MV-4-11 (cell line): ENCODE data around the gene PGBD5.

ENCODE experiments used
- DNase-seq: peaks from one replicate; lab custom pipeline; 2025; lab: John Stamatoyannopoulos, UW

PGBD5 gene

GRCh38 chr1:230375147-230375546 is 51.0 kb downstream of the PGBD5 start:
- DNase-seq: no peak

- no peak for DNase-seq
These were observed 54.0 kb downstream of the PGBD5 start for GRCh38 chr1:230371923-230372703.

- no peak for DNase-seq
These were observed 56.0 kb downstream of the PGBD5 start for GRCh38 chr1:230370109-230370508.

- DNase-seq: peak; percentile 15
These were observed 57.3 kb downstream of the PGBD5 start for GRCh38 chr1:230368871-230369270.

GRCh38 chr1:230368363-230368762 is 57.8 kb downstream of the PGBD5 start:
- no peak for DNase-seq

DNA sequence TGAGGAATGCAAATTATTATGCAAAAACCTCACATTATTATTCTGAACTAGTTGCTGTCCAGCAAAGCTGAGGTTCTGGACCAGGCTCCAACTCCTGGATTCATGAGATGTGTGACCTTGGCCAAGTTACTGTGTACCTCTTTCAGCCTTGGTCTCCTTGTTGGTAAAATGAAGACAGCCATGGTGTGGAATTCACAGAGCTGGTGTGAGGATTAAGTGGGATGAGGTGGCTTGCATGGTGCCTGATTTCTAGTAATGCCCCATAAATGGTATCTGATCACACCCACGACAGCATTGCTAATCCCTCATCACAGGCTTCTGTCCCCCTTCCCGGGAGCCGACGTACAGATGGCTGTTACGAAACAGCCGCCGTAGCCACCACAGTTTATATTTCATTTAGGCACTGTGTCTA is 59.6 kb downstream of the PGBD5 start:
- DNase-seq: no peak

GRCh38 chr1:230365723-230366307 is 60.3 kb downstream of the PGBD5 start:
- DNase-seq: no peak

GRCh38 chr1:230362949-230363348 is 63.2 kb downstream of the PGBD5 start:
- no peak for DNase-seq

- no peak for DNase-seq
These were observed 64.2 kb downstream of the PGBD5 start for GRCh38 chr1:230361941-230362340.

DNA sequence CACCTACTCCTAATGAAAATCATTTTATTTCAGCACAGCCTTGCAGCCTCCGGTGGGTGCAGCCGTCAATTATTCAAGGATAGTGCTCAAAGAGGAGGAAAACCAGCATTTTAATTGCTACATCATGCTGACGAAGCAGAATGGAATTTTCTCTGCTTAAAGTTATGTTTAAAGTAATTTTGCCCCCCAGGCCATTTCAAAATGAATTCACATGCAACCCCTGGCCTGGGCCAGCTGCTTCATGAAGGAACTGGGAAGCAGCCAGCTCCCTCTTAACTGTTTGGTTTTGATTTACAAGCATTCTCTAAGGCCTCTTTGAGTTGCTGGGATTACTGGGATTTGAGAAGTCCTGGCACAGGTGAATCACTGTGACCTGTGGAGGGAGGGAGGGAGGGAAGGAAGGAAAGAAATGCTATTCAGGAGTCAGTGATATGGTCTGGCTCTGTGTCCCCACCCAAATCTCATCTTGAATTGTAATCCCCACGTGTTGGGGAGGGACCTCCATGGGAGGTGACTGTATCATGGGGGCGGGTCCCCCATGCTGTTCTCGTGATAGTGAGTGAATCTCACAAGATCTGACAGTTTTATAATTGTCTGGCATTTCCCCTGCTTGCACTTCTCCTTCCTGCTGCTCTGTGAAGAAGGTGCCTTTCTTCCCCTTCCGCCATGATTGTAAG is 66.0 kb downstream of the PGBD5 start:
- no peak for DNase-seq

DNA sequence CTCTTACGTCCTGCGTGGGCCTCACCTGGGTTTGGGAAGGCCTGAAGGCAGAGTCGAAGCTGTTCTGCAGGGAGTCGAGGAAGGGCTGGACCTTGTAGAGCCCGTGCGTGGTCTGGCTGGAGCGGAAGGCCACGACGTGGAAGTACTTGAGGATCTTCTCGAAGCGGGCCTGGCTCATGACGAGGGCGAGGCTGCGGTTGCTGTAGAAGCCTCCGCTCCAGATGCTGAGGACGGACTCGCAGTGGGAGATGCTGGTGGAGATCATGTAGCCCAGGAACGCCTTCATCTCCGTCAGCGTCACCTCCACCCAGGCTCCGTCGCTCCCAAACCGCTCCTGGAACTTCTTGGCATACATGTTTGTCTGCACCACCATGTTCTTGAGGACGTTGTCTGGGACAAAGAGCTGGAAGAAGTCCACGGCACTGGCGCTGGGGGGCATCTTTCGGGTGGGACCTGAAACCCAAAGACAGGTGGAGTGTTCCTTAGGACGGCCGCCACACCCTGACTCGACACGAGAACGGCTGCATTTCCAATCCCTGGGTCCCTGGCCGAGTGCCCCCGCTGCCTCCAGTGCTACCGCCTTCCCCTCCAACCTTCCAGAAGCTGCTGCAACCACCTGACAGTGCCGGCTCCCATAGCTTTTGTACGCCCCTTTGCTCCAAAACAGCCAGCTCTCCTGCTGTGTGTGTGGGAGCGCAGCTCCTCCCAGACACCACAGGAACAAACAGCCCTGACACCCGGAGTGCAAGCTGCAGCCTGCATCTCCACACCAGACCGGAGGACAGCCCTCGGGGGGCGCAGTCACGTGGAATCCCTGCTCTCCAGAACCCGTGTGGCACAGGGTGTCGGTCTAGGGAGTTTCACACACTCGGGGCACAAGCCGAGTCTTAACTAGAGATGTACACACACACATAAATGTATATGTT is 69.0 kb downstream of the PGBD5 start:
- DNase-seq: no peak

DNA sequence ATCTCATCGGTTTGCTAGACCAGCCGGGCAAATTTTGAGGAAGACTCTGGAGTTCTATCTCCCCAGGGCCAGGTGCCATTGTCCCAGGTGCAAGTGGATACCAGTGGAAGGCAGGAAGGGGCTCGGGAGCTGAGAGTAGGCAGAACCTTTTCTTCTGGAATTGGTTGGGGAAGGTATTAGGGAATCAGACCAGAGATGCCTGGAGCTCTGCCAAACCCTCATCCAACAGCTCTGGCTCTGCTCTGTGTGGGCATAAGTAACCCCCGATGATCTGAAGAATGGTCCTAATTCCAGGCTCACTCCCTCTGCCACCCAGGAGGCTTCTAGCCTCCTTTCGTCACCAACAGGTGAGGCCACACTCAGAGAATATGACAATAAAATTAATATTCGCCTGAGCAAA is 69.9 kb downstream of the PGBD5 start:
- DNase-seq: no peak

- DNase-seq: no peak
These were observed 70.5 kb downstream of the PGBD5 start for GRCh38 chr1:230355594-230355993.

DNA sequence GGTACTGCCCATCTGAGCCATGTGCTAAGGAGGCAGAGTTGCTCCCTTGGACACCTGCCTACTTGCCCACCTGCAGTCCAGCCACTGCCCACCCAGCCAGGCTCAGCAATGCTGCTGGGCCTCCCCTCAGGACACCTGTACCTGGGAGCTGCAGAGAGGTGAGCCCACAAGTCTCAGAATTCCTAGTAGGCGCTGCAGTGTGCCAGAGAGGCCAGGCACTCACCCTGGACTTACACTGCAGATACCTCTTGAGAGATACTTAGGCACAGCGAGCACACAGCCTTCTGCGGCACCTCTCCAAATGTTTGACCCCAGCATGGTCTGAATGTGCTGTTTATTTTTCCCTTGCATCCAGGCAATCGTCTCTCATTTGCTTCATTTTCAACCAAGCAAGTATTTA is 71.0 kb downstream of the PGBD5 start:
- DNase-seq: no peak

DNA sequence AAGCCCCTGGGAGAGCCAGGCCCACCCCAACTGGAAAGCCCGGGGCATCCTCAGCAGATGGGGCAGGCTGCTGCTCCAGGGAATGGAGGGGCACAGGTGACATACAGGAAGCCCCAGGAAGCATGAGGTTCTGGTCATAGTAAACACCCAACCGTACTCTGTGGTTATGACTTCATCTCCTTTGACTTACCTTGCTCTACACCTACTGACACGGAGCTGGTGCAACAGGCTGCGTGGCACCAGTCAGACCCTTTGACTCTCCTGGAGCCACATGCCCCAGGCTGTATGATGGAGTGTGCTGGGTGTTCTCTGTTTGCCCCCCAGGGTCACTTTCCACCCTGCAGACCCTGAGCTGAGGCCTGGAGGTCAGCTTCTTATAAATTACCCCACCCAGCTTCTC is 72.1 kb downstream of the PGBD5 start:
- no peak for DNase-seq

- no peak for DNase-seq
These were observed 73.6 kb downstream of the PGBD5 start for GRCh38 chr1:230352537-230352936.

GRCh38 chr1:230351983-230352382 is 74.1 kb downstream of the PGBD5 start:
- DNase-seq: no peak

DNA sequence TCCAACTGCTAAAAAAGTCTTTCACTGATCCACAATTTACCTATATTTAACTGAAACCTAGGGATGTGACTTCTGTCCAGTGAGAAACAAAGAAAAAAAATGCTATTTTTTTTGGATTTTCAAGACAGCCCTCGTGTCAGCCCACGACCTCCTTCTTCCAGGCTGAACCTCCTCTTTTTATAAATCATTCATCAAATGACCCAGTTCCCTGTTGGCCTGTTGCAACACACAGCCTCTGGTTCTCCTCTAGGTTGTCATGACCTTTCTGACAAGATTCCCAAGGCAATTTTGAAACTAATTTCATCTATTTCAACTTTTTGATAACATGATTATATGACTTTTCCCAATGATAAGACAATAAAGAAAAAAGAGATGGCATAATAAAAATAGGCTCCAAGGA is 74.6 kb downstream of the PGBD5 start:
- DNase-seq: no peak

DNA sequence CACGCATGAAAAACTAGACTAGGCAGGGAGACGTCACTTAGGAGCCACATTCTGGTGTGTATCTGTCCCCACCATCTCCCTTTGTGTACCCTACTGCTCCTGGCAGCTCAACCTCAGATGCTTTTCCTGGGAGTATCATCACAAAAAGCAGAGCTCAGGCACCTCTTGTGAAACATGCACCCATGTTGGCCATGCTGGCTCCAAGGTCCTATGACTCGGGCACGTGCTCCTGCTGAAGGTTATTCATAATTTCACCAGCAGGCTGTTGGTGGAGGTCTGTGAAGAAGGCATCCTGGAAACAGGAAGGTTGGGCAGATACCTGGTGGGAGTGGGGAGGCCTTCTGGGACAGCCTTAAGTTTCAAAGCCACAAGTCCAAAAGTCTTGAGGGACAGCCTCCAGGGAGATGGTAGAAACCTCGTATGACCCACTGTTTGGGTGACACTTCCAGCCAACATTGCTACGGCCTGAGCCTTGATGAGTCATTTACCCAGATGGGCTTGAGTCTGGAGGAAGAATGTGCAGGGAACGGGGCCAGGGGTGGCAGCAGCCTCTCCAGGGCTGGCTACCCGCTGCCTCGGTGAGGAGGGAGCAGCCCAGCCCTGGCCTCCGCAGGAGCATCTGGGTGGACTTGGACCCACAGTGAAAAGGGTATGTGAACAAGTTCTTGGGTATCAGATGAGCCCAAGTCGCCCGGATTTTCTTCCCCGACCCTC is 75.8 kb downstream of the PGBD5 start:
- DNase-seq: no peak

GRCh38 chr1:230349020-230349393 is 77.1 kb downstream of the PGBD5 start:
- no peak for DNase-seq

- DNase-seq: no peak
These were observed 77.6 kb downstream of the PGBD5 start for GRCh38 chr1:230348386-230349019.
